ENCODE data around the gene KCNC4. TPM values are rescaled to one million over a fixed set of nuclear protein-coding genes. Genes with fewer than 3 reads are reported as not detected.

KCNC4 gene
- total RNA-seq, 4 donors from 2014 or later: 4.8 to 9.4 (median 7.7) TPM

DNA sequence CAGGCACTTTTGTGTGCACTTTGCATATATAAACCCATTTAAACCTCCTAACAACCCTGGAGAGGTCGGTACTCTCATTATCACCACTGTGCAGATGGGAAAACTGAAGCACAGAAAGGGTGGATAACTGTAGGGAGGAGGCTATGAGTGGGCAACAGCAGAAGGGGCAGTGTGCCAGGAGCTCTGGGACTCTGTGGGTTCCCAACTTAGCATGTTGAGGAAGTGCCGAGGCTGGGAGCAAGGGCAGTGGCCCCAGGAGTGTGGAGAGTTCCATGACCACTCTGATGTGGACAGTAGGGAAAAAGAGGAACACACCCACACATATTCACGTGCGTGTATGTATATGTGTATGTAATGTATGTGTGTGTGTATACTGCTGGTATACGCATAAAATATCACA is 25.7 kb upstream of the KCNC4 start:
- 67% methylated on average over 5 of the region's 5 CpGs for WGBS, 2 donors
- DNase-seq (ENCODE audit: low spot score in 2 of 2): no peak
- intact Hi-C loops (cut with DNase I; ENCODE audit: low total_unique reads): no loop called here
- no peak overlapping the region for H3K4me3 ChIP-seq (ENCODE audit: low read depth, poor library complexity, severe bottlenecking)
- TF ChIP-seq, protein P1, sequence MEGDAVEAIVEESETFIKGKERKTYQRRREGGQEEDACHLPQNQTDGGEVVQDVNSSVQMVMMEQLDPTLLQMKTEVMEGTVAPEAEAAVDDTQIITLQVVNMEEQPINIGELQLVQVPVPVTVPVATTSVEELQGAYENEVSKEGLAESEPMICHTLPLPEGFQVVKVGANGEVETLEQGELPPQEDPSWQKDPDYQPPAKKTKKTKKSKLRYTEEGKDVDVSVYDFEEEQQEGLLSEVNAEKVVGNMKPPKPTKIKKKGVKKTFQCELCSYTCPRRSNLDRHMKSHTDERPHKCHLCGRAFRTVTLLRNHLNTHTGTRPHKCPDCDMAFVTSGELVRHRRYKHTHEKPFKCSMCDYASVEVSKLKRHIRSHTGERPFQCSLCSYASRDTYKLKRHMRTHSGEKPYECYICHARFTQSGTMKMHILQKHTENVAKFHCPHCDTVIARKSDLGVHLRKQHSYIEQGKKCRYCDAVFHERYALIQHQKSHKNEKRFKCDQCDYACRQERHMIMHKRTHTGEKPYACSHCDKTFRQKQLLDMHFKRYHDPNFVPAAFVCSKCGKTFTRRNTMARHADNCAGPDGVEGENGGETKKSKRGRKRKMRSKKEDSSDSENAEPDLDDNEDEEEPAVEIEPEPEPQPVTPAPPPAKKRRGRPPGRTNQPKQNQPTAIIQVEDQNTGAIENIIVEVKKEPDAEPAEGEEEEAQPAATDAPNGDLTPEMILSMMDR (IDR thresholded peaks at IDR 0.05): no peak
- TF ChIP-seq POLR2A (IDR thresholded peaks at IDR 0.05): no peak

DNA sequence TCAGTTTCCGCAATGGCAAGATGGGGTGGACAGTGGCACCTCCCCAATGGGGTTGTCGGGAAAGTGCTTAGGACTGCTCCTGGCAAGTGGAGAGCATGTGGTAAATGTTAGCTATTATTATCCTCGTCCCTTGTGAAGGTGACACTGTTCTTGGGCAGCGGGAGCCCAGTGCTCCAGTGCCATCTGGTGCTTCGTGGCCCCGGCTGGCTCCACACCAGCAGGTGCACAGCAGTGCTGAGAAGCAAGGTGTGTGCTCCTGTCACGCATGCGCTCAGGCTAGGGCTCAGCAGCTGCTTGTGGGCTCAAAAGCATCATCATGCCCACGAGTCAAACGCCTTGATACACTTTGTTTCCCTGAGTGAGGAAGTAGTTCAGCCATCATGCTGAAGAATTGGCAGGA is 24.9 kb upstream of the KCNC4 start:
- WGBS, 2 donors: 64 to 68% methylated on average over 10 of the region's 10 CpGs
- no peak for TF ChIP-seq POLR2A (IDR thresholded peaks at IDR 0.05)
- TF ChIP-seq, protein P1 (IDR thresholded peaks at IDR 0.05): no peak
- H3K4me3 ChIP-seq (ENCODE audit: low read depth, poor library complexity, severe bottlenecking): no peak overlapping the region
- intact Hi-C loops (cut with DNase I; ENCODE audit: low total_unique reads): no loop called here
- DNase-seq (ENCODE audit: low spot score in 2 of 2): no peak

DNA sequence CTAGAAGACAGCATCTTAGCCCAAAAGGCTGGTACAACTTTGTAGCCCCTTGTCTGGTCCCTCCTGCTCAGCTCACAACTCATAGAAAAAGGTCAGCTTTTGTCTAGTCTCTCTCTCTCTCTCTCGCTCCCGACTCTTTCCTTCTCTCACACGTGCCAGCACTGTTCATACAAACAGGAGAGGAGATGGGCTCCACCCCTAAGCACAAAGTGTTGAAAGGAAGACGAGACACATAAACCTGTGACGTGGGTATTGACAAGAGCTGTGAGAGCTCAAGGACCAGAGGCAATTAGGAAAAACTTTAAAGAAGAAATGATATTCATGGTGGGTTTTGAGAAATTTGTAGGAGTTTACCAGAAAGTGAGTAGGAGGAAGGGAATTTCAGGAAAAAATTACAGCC is 23.6 kb upstream of the KCNC4 start:
- TF ChIP-seq, protein P1 (IDR thresholded peaks at IDR 0.05): no peak
- TF ChIP-seq POLR2A (IDR thresholded peaks at IDR 0.05): no peak
- WGBS, 2 donors: 18 to 28% methylated on average over 5 of the region's 5 CpGs
- intact Hi-C loops (cut with DNase I; ENCODE audit: low total_unique reads): no loop called here
- DNase-seq (ENCODE audit: low spot score in 2 of 2): no peak
- no peak overlapping the region for H3K4me3 ChIP-seq (ENCODE audit: low read depth, poor library complexity, severe bottlenecking)

DNA sequence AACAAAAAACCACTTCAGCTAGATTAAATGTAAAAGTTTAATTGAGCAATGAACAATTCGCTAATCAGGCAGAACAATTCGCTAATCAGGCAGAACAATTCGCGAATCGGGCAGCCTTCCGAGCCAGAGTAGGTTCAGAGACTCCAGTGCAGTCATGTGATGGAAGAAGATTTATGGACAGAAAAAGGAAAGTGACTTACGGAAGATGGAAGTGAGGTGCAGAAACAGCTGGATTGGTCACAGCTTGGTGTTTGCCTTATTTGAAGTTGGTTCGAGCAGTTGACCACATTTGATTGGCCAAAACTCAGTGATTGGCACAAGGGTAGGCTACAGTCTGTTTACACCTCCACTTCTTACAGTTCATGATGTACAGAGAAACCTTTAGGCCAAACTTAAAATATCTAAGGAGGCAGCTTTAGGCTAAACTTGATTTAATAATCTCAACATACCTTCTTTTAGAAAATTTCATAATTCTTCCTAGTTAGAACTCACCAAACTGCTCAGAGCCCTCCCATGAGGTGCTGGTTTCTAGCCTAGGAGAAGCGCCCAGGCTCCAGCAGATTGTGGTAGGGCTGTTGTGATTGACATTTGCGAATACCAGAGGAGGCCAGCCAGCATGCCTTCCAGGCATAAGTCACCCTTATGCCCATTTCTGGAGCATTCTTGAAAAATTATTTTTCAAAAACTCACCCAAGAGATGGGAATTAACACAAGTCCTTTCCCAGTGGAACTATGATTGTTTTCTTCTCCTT is 22.8 kb upstream of the KCNC4 start:
- H3K4me3 ChIP-seq (ENCODE audit: low read depth, poor library complexity, severe bottlenecking): no peak overlapping the region
- WGBS, 2 donors: 40 to 59% methylated on average over 10 of the region's 10 CpGs
- no peak for DNase-seq (ENCODE audit: low spot score in 2 of 2)
- no peak for TF ChIP-seq POLR2A (IDR thresholded peaks at IDR 0.05)
- TF ChIP-seq, protein P1 (IDR thresholded peaks at IDR 0.05): no peak
- intact Hi-C loops (cut with DNase I; ENCODE audit: low total_unique reads): no loop called here

DNA sequence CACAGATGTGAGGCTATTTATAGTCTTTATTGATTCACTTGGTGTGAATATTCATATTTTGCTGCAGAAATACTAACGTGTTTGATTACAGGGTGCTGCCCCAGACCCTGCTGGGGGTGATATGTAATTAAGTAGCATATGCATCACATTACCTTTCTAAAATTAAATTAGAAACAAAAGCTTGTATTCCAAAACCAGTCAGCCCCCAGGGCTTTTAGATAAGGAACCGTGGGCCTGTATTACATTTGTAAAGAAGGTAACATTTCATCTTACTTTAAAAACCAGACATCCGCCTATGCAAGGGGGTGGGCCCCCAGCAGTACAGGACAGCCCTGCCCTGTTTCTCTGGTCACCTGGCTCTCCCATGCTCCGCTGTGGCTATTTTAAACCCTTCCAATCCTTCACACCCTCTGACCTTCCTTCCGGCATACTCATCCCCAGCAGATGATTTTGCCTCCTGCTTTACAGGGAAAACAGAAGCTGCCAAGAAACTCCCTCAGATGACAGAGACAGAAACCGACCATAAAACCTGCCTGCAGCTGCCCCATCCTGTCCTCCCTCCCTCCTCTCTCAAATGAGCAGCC is 22.0 kb upstream of the KCNC4 start:
- DNase-seq (ENCODE audit: low spot score in 2 of 2): no peak
- H3K4me3 ChIP-seq (ENCODE audit: low read depth, poor library complexity, severe bottlenecking): no peak overlapping the region
- no peak for TF ChIP-seq POLR2A (IDR thresholded peaks at IDR 0.05)
- TF ChIP-seq, protein P1 (IDR thresholded peaks at IDR 0.05): no peak
- WGBS, 2 donors: 28 to 30% methylated on average over 6 of the region's 6 CpGs
- intact Hi-C loops (cut with DNase I; ENCODE audit: low total_unique reads): no loop called here
